ENCODE data around the gene DCLK2.

- no peak for TF ChIP-seq TARDBP (IDR thresholded peaks at IDR 0.05)
- no peak for TF ChIP-seq BHLHE40 (IDR thresholded peaks at IDR 0.05; ENCODE audit: borderline replicate concordance)
- no peak for TF ChIP-seq HDGF (IDR thresholded peaks at IDR 0.05; ENCODE audit: borderline replicate concordance)
- TF ChIP-seq ARNT (IDR thresholded peaks at IDR 0.05), result no peak
These were observed 4.2 kb upstream of the DCLK2 start for GRCh38 chr4:150074064-150074463.

Data from HEK293T (cell line).